Neuron (in vitro differentiated cells): Measurements from ENCODE around the gene ZDHHC3.
"Not testable (repeated sequence)": the region's sequence is repeated elsewhere in the genome, so short reads cannot be mapped to it uniquely, and the experiment has no call there.

Experiments used
- H2AFZ ChIP-seq: one replicate; pipeline ENCODE4 v1.6.1; 2013; ENCODE audit warnings: low read depth, mild to moderate bottlenecking, inconsistent platforms, low read length, moderate library complexity
- H3K27me3 ChIP-seq: one replicate; pipeline ENCODE4 v1.6.1; 2013; ENCODE audit warnings: low read length; ENCODE audit not compliant: insufficient read depth
- H3K36me3 ChIP-seq: one replicate; pipeline ENCODE4 v1.6.1; 2013; ENCODE audit warnings: low read length; ENCODE audit not compliant: insufficient read depth
- H3K4me1 ChIP-seq: one replicate; pipeline ENCODE4 v1.6.1; 2013; ENCODE audit warnings: low read length; ENCODE audit not compliant: insufficient read depth
- H3K4me3 ChIP-seq: 2 replicates; pipeline ENCODE4 v1.5.1; 2013; ENCODE audit warnings: mild to moderate bottlenecking, low read length, moderate library complexity
- H3K9me3 ChIP-seq: one replicate; pipeline ENCODE4 v1.6.1; 2013; ENCODE audit warnings: low read length

The ZDHHC3 gene

GRCh38 chr3:44989636-44990373 lies 13.8 kb upstream of the ZDHHC3 start:
- Histone ChIP-seq H3K9me3 (peaks cover 2% of the 10 kb centered on the region), H3K27me3 (no peaks in the 10 kb centered on the region), H3K4me1 (no peaks in the 10 kb centered on the region), H3K36me3 (peaks cover 41% of the 10 kb centered on the region), H2AFZ (no peak overlapping the region), H3K4me3 (no peak overlapping the region)

- Histone ChIP-seq H3K4me3 (no peak overlapping the region), H3K9me3 (peaks cover 2% of the 10 kb centered on the region), H3K27me3 (no peaks in the 10 kb centered on the region), H3K4me1 (no peaks in the 10 kb centered on the region), H3K36me3 (peaks cover 39% of the 10 kb centered on the region), H2AFZ (no peak overlapping the region)
Measured at GRCh38 chr3:44989141-44989540, 13.2 kb upstream of the ZDHHC3 start.

- Histone ChIP-seq H3K27me3 (no peaks in the 10 kb centered on the region), H3K4me3 (no peak overlapping the region), H3K36me3 (peaks cover 39% of the 10 kb centered on the region), H3K4me1 (no peaks in the 10 kb centered on the region), H2AFZ (no peak overlapping the region), H3K9me3 (peaks cover 2% of the 10 kb centered on the region)
Measured at GRCh38 chr3:44988073-44988472, 12.1 kb upstream of the ZDHHC3 start.

GRCh38 chr3:44987332-44987731 lies 11.4 kb upstream of the ZDHHC3 start:
- Histone ChIP-seq H2AFZ (no peak overlapping the region), H3K4me1 (no peaks in the 10 kb centered on the region), H3K9me3 (peaks cover 2% of the 10 kb centered on the region), H3K27me3 (no peaks in the 10 kb centered on the region), H3K36me3 (peaks cover 34% of the 10 kb centered on the region), H3K4me3 (no peak overlapping the region)

- H3K9me3 ChIP-seq, H3K4me1 ChIP-seq, H3K27me3 ChIP-seq, H2AFZ ChIP-seq, H3K4me3 ChIP-seq: not testable (repeated sequence)
- H3K36me3 ChIP-seq = peaks cover 26% of the 10 kb centered on the region
Measured at GRCh38 chr3:44986330-44986729, 10.4 kb upstream of the ZDHHC3 start.

- H2AFZ ChIP-seq = no peak overlapping the region
- peaks cover 2% of the 10 kb centered on the region for H3K9me3 ChIP-seq
- peaks cover 7% of the 10 kb centered on the region for H3K36me3 ChIP-seq
- no peaks in the 10 kb centered on the region for H3K4me1 ChIP-seq
- H3K27me3 ChIP-seq = no peaks in the 10 kb centered on the region
- H3K4me3 ChIP-seq = no peak overlapping the region
Measured at GRCh38 chr3:44984335-44984734, 8.4 kb upstream of the ZDHHC3 start.

GRCh38 chr3:44983484-44983941 lies 7.5 kb upstream of the ZDHHC3 start:
- H3K4me1 ChIP-seq = no peaks in the 10 kb centered on the region
- H3K4me3 ChIP-seq = no peak overlapping the region
- peaks cover 2% of the 10 kb centered on the region for H3K36me3 ChIP-seq
- peaks cover 2% of the 10 kb centered on the region for H3K9me3 ChIP-seq
- no peak overlapping the region for H2AFZ ChIP-seq
- H3K27me3 ChIP-seq = no peaks in the 10 kb centered on the region

- no peak overlapping the region for H2AFZ ChIP-seq
- no peak overlapping the region for H3K4me3 ChIP-seq
- H3K9me3 ChIP-seq = peaks cover 2% of the 10 kb centered on the region
- no peaks in the 10 kb centered on the region for H3K27me3 ChIP-seq
- H3K4me1 ChIP-seq = peaks cover 2% of the 10 kb centered on the region
- peaks cover 2% of the 10 kb centered on the region for H3K36me3 ChIP-seq
Measured at GRCh38 chr3:44982817-44983216, 6.8 kb upstream of the ZDHHC3 start.

GRCh38 chr3:44981751-44982150 lies 5.8 kb upstream of the ZDHHC3 start:
- Histone ChIP-seq H3K27me3 (no peaks in the 10 kb centered on the region), H3K9me3 (peaks cover 2% of the 10 kb centered on the region), H2AFZ (no peak overlapping the region), H3K36me3 (peaks cover 2% of the 10 kb centered on the region), H3K4me1 (peaks cover 9% of the 10 kb centered on the region), H3K4me3 (no peak overlapping the region)

GRCh38 chr3:44981220-44981619 lies 5.2 kb upstream of the ZDHHC3 start:
- no peak overlapping the region for H3K4me3 ChIP-seq
- peaks cover 9% of the 10 kb centered on the region for H3K4me1 ChIP-seq
- H2AFZ ChIP-seq = no peak overlapping the region
- peaks cover 2% of the 10 kb centered on the region for H3K36me3 ChIP-seq
- no peaks in the 10 kb centered on the region for H3K27me3 ChIP-seq
- no peaks in the 10 kb centered on the region for H3K9me3 ChIP-seq

- H2AFZ ChIP-seq = no peak overlapping the region
- H3K4me1 ChIP-seq = peaks cover 19% of the 10 kb centered on the region
Measured at GRCh38 chr3:44974416-44974815, 1.6 kb downstream of the ZDHHC3 start.

GRCh38 chr3:44970926-44971490 lies 5.0 kb downstream of the ZDHHC3 start:
- H3K4me3 ChIP-seq = no peak overlapping the region
- H3K36me3 ChIP-seq = no peaks in the 10 kb centered on the region
- no peaks in the 10 kb centered on the region for H3K9me3 ChIP-seq
- H3K27me3 ChIP-seq = no peaks in the 10 kb centered on the region
- H2AFZ ChIP-seq = no peak overlapping the region
- H3K4me1 ChIP-seq = peaks cover 10% of the 10 kb centered on the region

More at GRCh38 chr3:44974416-44974815, 1.6 kb downstream of the ZDHHC3 start:
- Histone ChIP-seq H3K36me3 (no peaks in the 10 kb centered on the region), H3K4me3 (peak overlapping the region; percentile 88), H3K27me3 (no peaks in the 10 kb centered on the region), H3K9me3 (no peaks in the 10 kb centered on the region)

- Histone ChIP-seq H2AFZ (no peak overlapping the region), H3K9me3 (no peaks in the 10 kb centered on the region), H3K4me3 (no peak overlapping the region), H3K27me3 (no peaks in the 10 kb centered on the region), H3K36me3 (no peaks in the 10 kb centered on the region), H3K4me1 (peaks cover 8% of the 10 kb centered on the region)
Measured at GRCh38 chr3:44969828-44970179, 6.2 kb downstream of the ZDHHC3 start.
